ENCODE data around the gene ILRUN. TPM values are rescaled to one million over a fixed set of nuclear protein-coding genes. Genes with fewer than 3 reads are reported as not detected.
"Not testable (repeated sequence)": the region's sequence is repeated elsewhere in the genome, so short reads cannot be mapped to it uniquely, and the experiment has no call there.

Gene ILRUN
- total and polyA plus RNA-seq, 9 donors = 29.4 to 86.5 (median 47.6) TPM

DNA sequence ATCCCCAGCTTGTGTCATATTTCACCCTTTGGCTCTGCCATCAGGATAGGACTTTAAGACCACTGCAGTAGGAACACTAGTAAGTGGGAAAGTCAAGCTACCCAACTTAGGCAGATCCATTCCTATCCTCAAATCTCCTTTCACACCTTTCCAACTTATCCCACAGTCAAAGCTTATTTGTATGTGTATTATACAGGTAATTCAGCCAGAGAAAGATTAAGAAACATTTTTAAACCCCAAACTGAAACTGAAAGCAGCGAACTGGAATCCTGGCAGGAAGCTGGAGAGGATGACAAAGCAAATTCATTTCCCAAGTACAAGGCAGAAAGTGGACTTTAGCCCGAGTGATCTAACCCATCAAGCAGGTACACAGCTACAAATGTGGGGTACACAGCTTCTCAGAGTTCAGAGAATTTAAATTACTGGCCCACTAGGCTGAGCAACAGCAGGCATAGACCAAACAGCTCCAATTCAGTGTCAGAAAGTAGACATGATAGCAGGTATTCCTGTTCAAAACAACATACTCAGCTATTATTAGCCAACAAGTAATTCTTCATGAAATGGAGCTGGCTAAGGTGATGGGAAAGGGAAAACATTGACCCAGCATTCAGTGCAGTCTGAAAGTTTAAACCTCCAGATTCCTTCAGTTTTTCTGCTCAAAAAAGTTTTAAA is 39.1 kb downstream of the ILRUN start:
- H3K4me1 ChIP-seq (ENCODE audit: insufficient read depth) = peaks cover 10% of the 10 kb centered on the region
- intact Hi-C loops (cut with DNase I) = no loop called here
- no peaks in the 10 kb centered on the region for H3K9me3 ChIP-seq
- peak in 2 of 5 donors; percentile 52 to 62 for DNase-seq
- H3K4me3 ChIP-seq = peak overlapping the region; percentile 26
- peak overlapping the region; percentile 65 to 79 for H3K27ac ChIP-seq
- TF ChIP-seq, protein P1, sequence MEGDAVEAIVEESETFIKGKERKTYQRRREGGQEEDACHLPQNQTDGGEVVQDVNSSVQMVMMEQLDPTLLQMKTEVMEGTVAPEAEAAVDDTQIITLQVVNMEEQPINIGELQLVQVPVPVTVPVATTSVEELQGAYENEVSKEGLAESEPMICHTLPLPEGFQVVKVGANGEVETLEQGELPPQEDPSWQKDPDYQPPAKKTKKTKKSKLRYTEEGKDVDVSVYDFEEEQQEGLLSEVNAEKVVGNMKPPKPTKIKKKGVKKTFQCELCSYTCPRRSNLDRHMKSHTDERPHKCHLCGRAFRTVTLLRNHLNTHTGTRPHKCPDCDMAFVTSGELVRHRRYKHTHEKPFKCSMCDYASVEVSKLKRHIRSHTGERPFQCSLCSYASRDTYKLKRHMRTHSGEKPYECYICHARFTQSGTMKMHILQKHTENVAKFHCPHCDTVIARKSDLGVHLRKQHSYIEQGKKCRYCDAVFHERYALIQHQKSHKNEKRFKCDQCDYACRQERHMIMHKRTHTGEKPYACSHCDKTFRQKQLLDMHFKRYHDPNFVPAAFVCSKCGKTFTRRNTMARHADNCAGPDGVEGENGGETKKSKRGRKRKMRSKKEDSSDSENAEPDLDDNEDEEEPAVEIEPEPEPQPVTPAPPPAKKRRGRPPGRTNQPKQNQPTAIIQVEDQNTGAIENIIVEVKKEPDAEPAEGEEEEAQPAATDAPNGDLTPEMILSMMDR (IDR thresholded peaks at IDR 0.05) = no peak
- TF ChIP-seq EP300 (IDR thresholded peaks at IDR 0.05) (no peak), POLR2A (IDR thresholded peaks at IDR 0.05) (no peak)
- no peaks in the 10 kb centered on the region for H3K27me3 ChIP-seq
- H3K36me3 ChIP-seq = no peaks in the 10 kb centered on the region
- 0% methylated on average over 2 of the region's 2 CpGs for WGBS, 3 donors

DNA sequence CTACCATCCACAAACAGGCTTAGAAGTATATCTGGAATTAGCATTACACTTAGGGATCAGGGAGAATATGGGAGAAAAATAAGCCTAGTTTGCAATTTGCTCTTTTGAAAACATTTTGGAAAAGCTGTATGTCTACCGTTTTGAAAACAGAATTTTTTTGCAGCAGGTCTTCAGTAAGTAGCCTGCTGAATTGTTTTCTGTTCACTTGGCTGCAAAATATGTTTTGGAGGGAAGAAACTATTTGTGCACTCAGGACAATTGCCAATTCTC is 39.6 kb downstream of the ILRUN start:
- no peak for DNase-seq
- WGBS, 3 donors = 0 to 3% (median 0%) methylated on average over 1 of the region's 1 CpG
- Histone ChIP-seq H3K9me3 (no peaks in the 10 kb centered on the region), H3K36me3 (no peaks in the 10 kb centered on the region), H3K4me3 (peak overlapping the region; percentile 26), H3K27me3 (no peaks in the 10 kb centered on the region), H3K27ac (peak overlapping the region; percentile 65 to 79), H3K4me1 (ENCODE audit: insufficient read depth) (peaks cover 10% of the 10 kb centered on the region)
- intact Hi-C loops (cut with DNase I) = no loop called here
- TF ChIP-seq, protein P1 (IDR thresholded peaks at IDR 0.05) = no peak
- TF ChIP-seq EP300 (IDR thresholded peaks at IDR 0.05) = no peak
- no peak for TF ChIP-seq POLR2A (IDR thresholded peaks at IDR 0.05)

DNA sequence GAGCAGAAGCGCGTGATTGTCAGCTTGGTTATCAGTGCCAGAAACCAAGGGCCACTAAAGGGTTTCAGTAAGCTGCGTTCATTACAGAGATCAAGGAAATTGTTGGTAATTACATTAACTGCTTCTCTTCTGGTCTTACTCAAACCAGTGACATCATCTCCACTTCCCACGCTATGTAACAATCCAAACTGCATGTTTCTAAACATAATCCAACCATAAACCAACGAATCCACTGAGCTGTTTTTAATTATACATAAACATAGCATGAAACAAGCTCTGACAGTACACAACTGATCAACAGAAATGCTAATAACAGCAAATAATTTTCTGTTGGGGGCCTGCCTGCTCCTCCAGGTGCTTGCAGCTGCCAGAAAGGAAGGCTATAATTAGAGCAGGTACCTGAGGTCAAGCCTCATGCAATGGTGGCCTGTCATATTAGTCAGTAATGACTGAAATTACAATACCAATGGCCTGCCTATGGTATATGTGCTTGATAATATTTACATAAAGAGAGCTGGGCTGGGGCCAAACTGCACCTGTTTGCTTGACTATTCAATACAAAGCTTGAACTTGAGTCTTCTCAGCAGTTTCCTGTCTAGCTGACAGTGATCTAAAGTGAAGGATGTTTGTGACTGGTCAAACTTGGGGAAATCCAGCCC is 40.1 kb downstream of the ILRUN start:
- Histone ChIP-seq H3K27me3 (no peaks in the 10 kb centered on the region), H3K4me1 (ENCODE audit: insufficient read depth) (peaks cover 10% of the 10 kb centered on the region), H3K9me3 (no peaks in the 10 kb centered on the region), H3K4me3 (peak overlapping the region; percentile 26), H3K27ac (peak overlapping the region; percentile 65 to 79), H3K36me3 (no peaks in the 10 kb centered on the region)
- TF ChIP-seq EP300 (IDR thresholded peaks at IDR 0.05) (no peak), POLR2A (IDR thresholded peaks at IDR 0.05) (no peak)
- TF ChIP-seq, protein P1 (IDR thresholded peaks at IDR 0.05) = no peak
- 18 to 26% (median 19%) methylated on average over 5 of the region's 5 CpGs for WGBS, 3 donors
- intact Hi-C loops (cut with DNase I) = no loop called here
- no peak for DNase-seq

DNA sequence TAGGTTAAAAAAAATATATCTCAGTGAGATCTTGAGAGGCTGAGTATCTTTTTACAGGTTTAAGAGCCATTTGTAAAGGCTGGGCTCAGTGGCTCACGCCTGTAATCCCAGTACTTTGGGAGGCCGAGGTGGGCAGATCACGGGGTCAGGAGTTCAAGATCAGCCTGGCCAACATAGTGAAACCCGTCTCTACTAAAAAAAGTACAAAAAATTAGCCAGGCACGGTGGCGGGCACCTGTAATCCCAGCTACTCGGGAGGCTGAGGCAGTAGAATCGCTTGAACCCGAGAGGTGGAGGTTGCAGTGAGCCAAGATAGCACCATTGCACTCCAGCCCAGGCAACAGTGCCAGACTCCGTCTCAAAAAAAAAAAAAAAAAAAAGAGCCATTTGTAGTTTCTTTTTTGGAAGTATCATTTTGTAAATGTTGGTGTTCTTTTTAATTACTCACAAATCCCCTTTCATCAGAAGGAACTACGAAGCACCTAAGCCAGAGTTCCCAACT is 40.6 kb downstream of the ILRUN start:
- DNase-seq; H3K36me3 ChIP-seq; intact Hi-C loops (cut with DNase I); H3K27me3 ChIP-seq; H3K9me3 ChIP-seq; H3K4me3 ChIP-seq: not testable (repeated sequence)
- Histone ChIP-seq H3K27ac (peak overlapping the region in 1 of 2 donors; percentile 79), H3K4me1 (ENCODE audit: insufficient read depth) (peaks cover 10% of the 10 kb centered on the region)
- WGBS, 3 donors = 40 to 51% (median 41%) methylated on average over 11 of the region's 11 CpGs

All from ovary (tissue), 9 donors.